NCI-H146 (cell line): ENCODE measurements around the gene IL15.

Experiments used
- DNase-seq: peaks from one replicate; lab custom pipeline; 2025; lab: John Stamatoyannopoulos, UW

Gene IL15

DNA sequence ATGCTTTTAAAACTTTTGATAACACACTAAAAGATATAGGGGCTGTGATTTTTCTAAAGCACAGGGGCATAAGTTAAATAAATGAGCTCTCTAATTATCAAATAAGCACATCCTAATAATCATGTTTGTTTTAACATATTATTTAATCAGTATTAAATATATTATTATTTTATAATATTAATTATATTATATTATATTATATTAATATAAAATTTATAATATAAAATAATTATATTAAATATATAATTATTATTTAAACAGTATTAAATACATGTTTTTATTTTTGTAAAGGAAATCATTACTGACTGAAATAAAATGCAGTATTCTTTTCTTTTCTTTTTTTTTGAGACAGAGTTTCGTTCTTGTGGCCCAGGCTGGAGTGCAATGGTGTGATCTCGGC is 136.5 kb downstream of the IL15 start:
- no peak for DNase-seq

DNA sequence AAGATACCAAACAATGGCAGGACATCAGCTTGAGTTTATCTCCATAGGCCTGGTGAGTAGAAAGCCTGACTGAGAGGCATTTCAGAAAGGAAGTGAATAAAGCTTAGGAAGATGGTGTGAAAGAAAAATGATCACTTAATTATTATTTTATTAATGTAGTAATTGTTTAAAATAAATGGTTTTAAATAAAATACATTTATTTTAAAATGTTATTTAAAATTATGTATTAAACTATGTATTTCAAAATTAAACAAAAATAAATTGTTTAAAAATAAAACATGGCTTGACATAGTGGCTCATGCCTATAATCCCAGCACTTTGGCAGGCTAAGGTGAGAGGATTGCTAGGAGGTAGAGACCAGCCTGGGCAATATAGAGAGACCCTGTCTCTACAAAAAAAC is 145.8 kb downstream of the IL15 start:
- DNase-seq: no peak
